ENCODE results near the gene APBA2. TPM values are rescaled to one million over a fixed set of nuclear protein-coding genes. Genes with fewer than 3 reads are reported as not detected.

The APBA2 gene
- total RNA-seq, 3 donors from 2014 or later = 0.64 to 6.9 (median 5.0) TPM

DNA sequence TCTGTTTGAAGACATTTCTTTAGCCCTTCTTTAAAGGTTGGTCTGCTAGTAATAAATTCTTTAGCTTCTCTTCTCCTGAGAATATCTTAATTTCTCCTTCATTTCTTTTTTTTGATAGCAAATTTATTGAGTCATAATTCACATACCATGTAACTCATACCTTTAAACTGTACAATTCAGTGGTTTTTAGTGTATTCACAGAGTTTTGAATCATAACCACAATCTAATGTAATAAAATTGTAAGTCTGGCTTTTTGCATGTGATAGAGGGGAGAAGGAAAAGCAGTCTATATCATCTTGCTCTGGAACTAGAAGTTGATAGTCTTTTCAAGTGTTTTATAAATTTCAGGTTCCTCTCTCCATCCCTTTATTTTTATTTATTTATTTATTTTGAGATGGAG lies 81.3 kb downstream of the APBA2 start:
- Histone ChIP-seq H3K36me3 (no peaks in the 10 kb centered on the region), H3K4me3 (no peak overlapping the region), H3K27ac (no peak overlapping the region), H3K4me1 (no peaks in the 10 kb centered on the region), H3K9me3 (no peaks in the 10 kb centered on the region), H3K27me3 (no peaks in the 10 kb centered on the region)
- intact Hi-C loops (cut with DNase I; ENCODE audit: low total_unique reads) = no loop called here
- TF ChIP-seq POLR2A (IDR thresholded peaks at IDR 0.05) (no peak), POLR2AphosphoS5 (IDR thresholded peaks at IDR 0.05) (no peak)
- TF ChIP-seq, protein P1, sequence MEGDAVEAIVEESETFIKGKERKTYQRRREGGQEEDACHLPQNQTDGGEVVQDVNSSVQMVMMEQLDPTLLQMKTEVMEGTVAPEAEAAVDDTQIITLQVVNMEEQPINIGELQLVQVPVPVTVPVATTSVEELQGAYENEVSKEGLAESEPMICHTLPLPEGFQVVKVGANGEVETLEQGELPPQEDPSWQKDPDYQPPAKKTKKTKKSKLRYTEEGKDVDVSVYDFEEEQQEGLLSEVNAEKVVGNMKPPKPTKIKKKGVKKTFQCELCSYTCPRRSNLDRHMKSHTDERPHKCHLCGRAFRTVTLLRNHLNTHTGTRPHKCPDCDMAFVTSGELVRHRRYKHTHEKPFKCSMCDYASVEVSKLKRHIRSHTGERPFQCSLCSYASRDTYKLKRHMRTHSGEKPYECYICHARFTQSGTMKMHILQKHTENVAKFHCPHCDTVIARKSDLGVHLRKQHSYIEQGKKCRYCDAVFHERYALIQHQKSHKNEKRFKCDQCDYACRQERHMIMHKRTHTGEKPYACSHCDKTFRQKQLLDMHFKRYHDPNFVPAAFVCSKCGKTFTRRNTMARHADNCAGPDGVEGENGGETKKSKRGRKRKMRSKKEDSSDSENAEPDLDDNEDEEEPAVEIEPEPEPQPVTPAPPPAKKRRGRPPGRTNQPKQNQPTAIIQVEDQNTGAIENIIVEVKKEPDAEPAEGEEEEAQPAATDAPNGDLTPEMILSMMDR (IDR thresholded peaks at IDR 0.05) = no peak
- no peak for DNase-seq (ENCODE audit: low spot score in 2 of 2)

DNA sequence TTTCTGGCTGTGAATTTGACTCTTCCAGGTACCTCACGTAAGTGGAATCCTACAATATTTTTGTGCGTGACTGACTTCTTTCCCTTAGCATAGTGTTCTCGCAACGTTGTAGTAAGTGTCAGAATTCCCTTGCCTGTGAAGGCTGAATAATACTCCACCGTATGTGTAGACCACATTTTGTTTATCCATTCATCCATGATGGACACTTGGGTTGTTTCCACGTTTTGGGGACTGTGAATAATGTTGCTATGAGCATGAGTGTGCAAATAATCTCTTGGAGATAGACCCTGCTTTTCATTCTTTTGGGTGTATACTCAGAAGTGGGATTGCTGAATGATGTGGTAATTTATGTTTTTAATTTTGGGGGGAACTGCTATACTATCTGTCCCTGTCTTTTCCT lies 82.2 kb downstream of the APBA2 start:
- TF ChIP-seq, protein P1 (IDR thresholded peaks at IDR 0.05) = no peak
- TF ChIP-seq POLR2A (IDR thresholded peaks at IDR 0.05) (no peak), POLR2AphosphoS5 (IDR thresholded peaks at IDR 0.05) (no peak)
- H3K4me1 ChIP-seq = no peaks in the 10 kb centered on the region
- no peak for DNase-seq (ENCODE audit: low spot score in 2 of 2)
- no peaks in the 10 kb centered on the region for H3K27me3 ChIP-seq
- H3K36me3 ChIP-seq = no peaks in the 10 kb centered on the region
- no peak overlapping the region for H3K27ac ChIP-seq
- intact Hi-C loops (cut with DNase I; ENCODE audit: low total_unique reads) = no loop called here
- no peak overlapping the region for H3K4me3 ChIP-seq
- H3K9me3 ChIP-seq = no peaks in the 10 kb centered on the region

DNA sequence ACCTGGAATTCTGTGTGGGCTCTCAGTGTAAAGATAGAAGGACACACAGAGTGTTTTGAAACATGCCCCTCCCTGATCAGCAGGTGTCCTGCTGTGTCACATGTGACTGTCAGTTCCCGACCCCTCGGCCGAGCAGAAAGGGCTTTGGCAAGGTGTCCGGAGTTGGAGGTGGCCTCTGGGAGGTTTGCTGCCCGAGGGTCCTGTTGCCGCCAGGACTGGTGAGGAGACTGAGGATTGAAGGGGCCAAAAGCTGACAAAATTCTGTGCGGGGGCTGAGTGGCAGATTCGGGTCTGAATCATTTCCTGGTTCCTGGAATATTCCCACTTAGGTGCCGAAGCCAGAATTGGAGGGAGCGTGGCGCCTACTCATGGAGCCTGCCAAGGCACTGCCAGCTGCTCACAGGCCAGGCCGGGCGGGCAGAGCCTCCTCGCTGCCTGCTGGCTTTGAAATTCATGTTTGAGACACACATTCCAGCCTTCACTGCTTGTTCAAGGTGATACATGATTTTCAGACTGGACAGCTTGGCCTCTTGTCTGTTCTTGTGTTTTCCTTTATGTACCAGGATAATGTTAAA lies 83.8 kb downstream of the APBA2 start:
- DNase-seq (ENCODE audit: low spot score in 2 of 2) = no peak
- Histone ChIP-seq H3K9me3 (no peaks in the 10 kb centered on the region), H3K27me3 (no peaks in the 10 kb centered on the region), H3K27ac (no peak overlapping the region), H3K36me3 (no peaks in the 10 kb centered on the region), H3K4me1 (no peaks in the 10 kb centered on the region), H3K4me3 (no peak overlapping the region)
- TF ChIP-seq, protein P1 (IDR thresholded peaks at IDR 0.05) = no peak
- TF ChIP-seq POLR2AphosphoS5 (IDR thresholded peaks at IDR 0.05) (no peak), POLR2A (IDR thresholded peaks at IDR 0.05) (no peak)
- intact Hi-C loops (cut with DNase I; ENCODE audit: low total_unique reads) = no loop called here

DNA sequence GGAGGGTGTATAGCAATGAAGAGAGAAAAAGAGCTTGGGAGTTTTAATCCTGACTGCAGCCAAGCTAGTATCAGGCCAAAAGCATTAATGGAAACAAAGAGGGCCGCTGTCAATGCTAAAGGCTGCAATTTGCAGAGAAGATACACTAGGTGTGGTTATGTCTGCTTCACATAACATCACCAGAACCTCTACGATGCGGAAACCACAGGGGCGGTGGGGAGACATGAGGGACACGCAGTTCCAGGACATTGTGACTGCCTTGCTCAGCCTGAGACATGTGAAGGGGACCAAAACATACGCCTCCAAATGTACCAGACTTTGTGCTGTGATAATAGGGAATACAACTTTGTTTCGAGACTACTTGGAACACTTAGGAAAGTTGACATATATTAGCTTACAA lies 88.4 kb downstream of the APBA2 start:
- Histone ChIP-seq H3K27ac (no peak overlapping the region), H3K9me3 (no peaks in the 10 kb centered on the region), H3K4me1 (no peaks in the 10 kb centered on the region), H3K36me3 (no peaks in the 10 kb centered on the region), H3K4me3 (no peak overlapping the region), H3K27me3 (no peaks in the 10 kb centered on the region)
- intact Hi-C loops (cut with DNase I; ENCODE audit: low total_unique reads) = no loop called here
- peak in 1 of 2 donors; percentile 22 for DNase-seq (ENCODE audit: low spot score in 2 of 2)
- TF ChIP-seq POLR2AphosphoS5 (IDR thresholded peaks at IDR 0.05) (no peak), POLR2A (IDR thresholded peaks at IDR 0.05) (no peak)
- TF ChIP-seq, protein P1 (IDR thresholded peaks at IDR 0.05) = no peak

DNA sequence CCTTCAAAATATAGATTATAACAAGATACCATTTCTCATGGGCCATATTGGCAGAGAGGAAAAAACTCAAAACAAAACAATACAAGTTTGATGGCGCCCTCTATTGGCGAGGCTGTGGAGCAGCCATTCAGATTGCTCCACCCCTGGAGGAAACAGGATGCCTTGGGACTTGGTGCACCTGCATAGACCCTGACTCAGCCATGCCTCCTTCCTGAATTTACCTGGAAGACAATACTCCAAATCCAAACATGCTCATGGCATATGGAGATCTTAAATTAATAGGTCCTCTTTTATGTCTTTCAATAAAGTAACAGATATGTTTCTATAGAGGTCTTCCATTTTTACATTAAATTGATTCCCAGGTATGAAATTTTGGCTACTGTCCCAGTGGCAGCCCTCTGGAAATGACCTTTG lies 90.0 kb downstream of the APBA2 start:
- intact Hi-C loops (cut with DNase I; ENCODE audit: low total_unique reads) = no loop called here
- Histone ChIP-seq H3K27me3 (no peaks in the 10 kb centered on the region), H3K27ac (no peak overlapping the region), H3K4me3 (no peak overlapping the region), H3K4me1 (no peaks in the 10 kb centered on the region), H3K36me3 (no peaks in the 10 kb centered on the region), H3K9me3 (no peaks in the 10 kb centered on the region)
- TF ChIP-seq POLR2A (IDR thresholded peaks at IDR 0.05) = no peak
- TF ChIP-seq POLR2AphosphoS5 (IDR thresholded peaks at IDR 0.05) = no peak
- TF ChIP-seq, protein P1 (IDR thresholded peaks at IDR 0.05) = peak in 1 of 3 donors; percentile 37
- DNase-seq (ENCODE audit: low spot score in 2 of 2) = no peak
